HG03575 (cell line): ENCODE results near the gene MEA1.
"Not testable (repeated sequence)": the region's sequence is repeated elsewhere in the genome, so short reads cannot be mapped to it uniquely, and the experiment has no call there.

ENCODE experiments used
- ATAC-seq: cut with Tn5 transposase; IDR thresholded peaks from one replicate; pipeline ENCODE4 v1.9.1; 2021; ENCODE audit not compliant: unreplicated experiment, insufficient number of reproducible peaks, low FRiP score; ENCODE audit errors: extremely low read depth

Gene MEA1

DNA sequence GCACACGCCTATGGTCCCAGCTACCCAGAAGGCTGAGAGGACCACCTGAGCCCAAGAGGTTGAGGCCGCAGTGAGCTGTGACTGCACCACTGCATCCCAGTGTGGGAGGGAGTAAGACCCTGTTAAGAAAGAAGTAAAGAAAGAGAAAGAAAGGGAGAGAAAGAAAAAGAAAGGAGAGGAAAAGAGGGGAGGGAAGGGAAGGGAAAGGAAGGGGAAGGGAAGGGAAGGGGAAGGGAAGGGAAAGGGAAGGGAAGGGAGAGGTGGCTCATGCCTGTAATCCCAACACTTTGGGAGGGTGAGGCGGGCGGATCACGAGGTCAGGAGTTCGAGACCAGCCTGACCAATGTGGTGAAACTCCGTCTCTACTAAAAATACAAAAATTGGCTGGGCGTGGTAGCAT is 27.7 kb upstream of the MEA1 start:
- ATAC-seq: not testable (repeated sequence)

DNA sequence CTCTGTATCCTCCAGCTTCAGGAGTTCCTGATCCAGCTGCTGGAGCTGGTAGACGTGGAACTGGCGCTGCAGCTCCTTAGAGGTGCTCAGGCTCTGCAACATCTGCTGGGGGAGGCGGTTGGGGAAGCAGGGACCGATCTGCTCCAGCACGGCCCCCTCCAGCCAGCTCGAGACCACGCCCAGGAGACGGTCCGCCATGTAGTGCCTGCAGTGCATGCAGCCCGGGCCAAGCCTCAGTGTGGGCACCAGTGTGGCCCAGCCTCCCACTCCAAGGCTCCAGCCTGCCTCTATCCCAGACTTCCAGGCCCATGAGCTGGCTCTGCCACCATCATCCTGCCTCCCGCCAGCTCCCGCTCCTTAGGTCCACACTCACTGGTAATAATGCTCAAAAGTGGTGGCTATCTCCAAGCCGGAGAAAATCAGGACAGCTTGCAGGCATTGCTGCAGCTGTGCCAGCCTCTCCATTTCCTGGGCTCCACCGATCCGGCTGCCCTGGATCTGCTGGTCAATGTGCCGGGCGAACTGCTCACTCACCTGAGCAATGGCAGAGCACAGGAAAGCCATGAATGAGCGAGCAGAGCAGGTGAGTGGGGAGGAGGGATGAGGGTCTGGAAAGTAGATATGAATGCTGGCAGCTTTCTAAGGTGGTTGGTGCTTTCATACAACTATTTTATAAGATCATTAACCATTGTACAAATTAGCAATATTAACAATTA is 27.0 kb upstream of the MEA1 start:
- no peak for ATAC-seq

- ATAC-seq: no peak
These were observed 25.0 kb upstream of the MEA1 start for GRCh38 chr6:43038727-43039126.

DNA sequence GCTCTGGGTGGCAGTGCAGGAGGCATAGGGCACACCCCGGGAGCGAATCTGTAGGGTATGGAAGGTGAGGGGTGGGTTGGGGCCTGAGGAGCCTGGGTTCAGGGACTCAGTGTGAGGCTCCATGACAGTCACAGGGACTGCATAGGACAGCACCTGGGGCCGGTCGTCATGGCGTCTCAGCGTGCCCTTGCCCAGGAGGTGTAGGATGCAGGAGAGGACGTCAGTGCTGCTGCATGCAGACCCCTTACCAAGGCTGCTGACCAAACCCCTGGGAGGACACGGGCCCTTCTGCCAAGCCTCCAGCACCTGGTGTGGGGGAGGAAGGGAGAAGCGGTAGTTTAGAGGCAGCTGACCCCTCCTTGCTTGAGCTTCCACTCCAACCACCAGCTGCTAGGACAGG is 24.0 kb upstream of the MEA1 start:
- ATAC-seq: no peak

DNA sequence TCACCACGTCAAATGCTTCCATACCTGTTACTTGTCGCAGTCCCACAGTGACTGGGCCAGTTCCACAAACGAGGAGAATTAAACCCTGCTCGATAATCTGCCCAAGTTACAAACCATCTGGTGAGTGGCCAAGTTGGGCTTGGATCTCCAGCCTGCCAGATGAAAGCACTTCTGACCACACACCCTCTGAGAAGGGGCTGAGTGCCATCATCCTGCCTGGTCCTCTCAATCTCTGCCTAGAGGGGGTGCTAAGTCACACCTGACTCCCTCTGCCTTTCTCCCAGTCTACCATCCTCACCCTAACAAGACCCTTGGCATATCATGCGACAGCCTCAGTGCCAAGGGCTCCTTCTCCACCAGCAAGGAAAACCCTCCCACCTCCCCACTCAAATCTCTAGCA is 23.5 kb upstream of the MEA1 start:
- ATAC-seq: no peak

GRCh38 chr6:43036712-43037111 is 23.0 kb upstream of the MEA1 start:
- ATAC-seq: no peak

DNA sequence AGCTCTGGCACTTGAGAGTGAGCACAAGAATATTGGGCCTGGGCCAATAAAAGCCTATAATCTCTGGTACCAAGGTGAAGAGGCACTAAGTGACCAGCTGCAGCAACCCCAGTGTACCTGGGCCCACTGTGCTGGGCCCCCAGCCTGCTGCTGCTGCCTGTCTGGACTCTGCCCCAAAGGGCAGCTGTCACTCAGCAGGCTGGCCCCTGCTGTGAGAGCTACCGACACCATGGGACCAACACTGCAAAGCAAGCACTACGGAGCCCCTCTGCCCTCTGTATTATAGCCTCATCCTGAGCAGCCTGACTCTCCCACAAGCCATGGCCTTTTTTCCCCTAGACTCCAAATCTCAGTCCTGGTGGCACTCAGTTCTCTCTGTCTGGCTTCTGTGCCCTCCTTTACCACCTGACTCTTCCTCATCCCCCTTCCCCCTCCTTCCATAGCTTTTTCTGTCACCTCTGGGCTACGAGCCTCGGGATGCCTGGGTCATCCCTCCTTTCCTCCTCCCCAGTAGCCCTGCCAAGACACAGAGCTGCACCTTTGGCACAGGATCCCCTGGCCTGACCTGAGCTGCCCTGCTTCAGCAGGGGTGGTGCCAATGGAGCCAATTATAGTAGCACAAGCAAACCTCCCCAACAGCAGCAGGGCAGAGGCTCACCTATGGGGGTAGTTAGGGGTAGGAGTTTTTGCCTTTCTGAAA is 21.9 kb upstream of the MEA1 start:
- ATAC-seq: no peak

- no peak for ATAC-seq
These were observed 20.4 kb upstream of the MEA1 start for GRCh38 chr6:43034190-43034525.

- ATAC-seq: no peak
These were observed 19.9 kb upstream of the MEA1 start for GRCh38 chr6:43033496-43034189.

DNA sequence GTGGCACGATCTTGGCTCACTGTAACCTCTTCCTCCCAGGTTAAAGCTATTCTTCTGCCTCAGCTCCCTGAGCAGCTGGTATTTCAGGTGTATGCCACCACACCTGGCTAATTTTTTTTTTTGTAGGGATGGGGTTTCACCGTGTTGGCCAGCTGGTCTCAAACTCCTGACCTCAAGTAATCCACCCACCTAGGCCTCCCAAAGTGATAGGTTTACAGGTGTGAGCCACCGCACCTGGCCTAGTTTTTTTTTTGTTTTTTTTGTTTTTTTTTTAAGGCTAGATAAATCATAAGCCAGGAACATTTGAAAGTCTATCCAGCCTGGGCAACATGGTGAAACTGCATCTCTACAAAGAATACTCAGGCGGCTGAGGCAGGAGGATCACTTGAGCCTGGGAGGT is 18.6 kb upstream of the MEA1 start:
- no peak for ATAC-seq

GRCh38 chr6:43029120-43029519 is 15.4 kb upstream of the MEA1 start:
- ATAC-seq: no peak

DNA sequence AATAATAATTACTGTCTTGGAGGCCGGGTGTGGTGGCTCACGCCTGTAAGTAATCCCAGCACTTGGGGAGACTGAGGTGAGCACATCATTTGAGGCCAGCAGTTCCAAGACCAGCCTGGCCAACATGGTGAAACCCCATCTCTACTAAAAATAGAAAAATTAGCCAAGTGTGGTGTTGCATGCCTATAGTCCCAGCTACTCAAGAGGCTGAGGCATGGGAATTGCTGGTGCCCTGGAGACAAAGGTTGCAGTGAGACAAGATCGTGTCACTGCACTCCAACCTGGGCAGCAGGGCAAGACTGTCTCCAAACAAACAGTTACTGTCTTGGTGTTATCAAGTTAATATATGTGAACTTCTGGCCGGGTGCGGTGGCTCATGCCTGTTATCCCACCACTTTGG is 12.6 kb upstream of the MEA1 start:
- ATAC-seq: no peak

DNA sequence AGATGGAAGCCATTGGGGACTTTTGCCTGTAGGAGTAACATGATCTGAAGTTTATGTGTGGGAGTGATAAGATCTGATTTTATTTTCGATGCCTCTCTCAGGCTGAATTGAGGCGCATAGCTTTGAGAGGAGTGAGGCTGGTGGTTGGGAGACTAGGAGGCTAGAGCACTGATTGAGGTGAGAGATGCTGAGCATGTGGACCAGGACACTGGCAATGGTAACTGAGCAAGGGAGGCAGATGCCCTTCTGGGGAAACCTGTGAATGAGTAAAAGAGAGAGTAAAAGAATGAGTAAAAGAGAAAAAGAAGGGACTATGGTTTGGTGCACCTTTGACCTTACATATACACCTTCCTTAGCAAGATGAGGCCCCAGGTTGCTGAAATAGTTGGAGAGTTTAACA is 10.7 kb upstream of the MEA1 start:
- ATAC-seq: no peak

GRCh38 chr6:43021270-43022047 is 7.7 kb upstream of the MEA1 start, which contains the start of gene RRP36:
TSS of gene RRP36 (plus strand) at chr6:43021623. CDS start at chr6:43021655, 32 bp downstream.
- ATAC-seq: no peak

- no peak for ATAC-seq
These were observed 7.1 kb upstream of the MEA1 start for GRCh38 chr6:43020847-43021246.

GRCh38 chr6:43020052-43020705 is 6.4 kb upstream of the MEA1 start:
- no peak for ATAC-seq

- ATAC-seq: no peak
These were observed 5.4 kb upstream of the MEA1 start for GRCh38 chr6:43019152-43019551.

GRCh38 chr6:43016943-43017334 is 3.2 kb upstream of the MEA1 start:
- ATAC-seq: no peak
